Right forelimb (tissue), 1 donor: ENCODE measurements around the gene CEP152.
"Not testable (repeated sequence)": the region's sequence is repeated elsewhere in the genome, so short reads cannot be mapped to it uniquely, and the experiment has no call there.

Source experiments
- DNase-seq: peaks from one replicate; pipeline ENCODE4 v3.0.0-alpha.2; 2018

The CEP152 gene, protein sequence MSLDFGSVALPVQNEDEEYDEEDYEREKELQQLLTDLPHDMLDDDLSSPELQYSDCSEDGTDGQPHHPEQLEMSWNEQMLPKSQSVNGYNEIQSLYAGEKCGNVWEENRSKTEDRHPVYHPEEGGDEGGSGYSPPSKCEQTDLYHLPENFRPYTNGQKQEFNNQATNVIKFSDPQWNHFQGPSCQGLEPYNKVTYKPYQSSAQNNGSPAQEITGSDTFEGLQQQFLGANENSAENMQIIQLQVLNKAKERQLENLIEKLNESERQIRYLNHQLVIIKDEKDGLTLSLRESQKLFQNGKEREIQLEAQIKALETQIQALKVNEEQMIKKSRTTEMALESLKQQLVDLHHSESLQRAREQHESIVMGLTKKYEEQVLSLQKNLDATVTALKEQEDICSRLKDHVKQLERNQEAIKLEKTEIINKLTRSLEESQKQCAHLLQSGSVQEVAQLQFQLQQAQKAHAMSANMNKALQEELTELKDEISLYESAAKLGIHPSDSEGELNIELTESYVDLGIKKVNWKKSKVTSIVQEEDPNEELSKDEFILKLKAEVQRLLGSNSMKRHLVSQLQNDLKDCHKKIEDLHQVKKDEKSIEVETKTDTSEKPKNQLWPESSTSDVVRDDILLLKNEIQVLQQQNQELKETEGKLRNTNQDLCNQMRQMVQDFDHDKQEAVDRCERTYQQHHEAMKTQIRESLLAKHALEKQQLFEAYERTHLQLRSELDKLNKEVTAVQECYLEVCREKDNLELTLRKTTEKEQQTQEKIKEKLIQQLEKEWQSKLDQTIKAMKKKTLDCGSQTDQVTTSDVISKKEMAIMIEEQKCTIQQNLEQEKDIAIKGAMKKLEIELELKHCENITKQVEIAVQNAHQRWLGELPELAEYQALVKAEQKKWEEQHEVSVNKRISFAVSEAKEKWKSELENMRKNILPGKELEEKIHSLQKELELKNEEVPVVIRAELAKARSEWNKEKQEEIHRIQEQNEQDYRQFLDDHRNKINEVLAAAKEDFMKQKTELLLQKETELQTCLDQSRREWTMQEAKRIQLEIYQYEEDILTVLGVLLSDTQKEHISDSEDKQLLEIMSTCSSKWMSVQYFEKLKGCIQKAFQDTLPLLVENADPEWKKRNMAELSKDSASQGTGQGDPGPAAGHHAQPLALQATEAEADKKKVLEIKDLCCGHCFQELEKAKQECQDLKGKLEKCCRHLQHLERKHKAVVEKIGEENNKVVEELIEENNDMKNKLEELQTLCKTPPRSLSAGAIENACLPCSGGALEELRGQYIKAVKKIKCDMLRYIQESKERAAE (N-terminal part only)

DNA sequence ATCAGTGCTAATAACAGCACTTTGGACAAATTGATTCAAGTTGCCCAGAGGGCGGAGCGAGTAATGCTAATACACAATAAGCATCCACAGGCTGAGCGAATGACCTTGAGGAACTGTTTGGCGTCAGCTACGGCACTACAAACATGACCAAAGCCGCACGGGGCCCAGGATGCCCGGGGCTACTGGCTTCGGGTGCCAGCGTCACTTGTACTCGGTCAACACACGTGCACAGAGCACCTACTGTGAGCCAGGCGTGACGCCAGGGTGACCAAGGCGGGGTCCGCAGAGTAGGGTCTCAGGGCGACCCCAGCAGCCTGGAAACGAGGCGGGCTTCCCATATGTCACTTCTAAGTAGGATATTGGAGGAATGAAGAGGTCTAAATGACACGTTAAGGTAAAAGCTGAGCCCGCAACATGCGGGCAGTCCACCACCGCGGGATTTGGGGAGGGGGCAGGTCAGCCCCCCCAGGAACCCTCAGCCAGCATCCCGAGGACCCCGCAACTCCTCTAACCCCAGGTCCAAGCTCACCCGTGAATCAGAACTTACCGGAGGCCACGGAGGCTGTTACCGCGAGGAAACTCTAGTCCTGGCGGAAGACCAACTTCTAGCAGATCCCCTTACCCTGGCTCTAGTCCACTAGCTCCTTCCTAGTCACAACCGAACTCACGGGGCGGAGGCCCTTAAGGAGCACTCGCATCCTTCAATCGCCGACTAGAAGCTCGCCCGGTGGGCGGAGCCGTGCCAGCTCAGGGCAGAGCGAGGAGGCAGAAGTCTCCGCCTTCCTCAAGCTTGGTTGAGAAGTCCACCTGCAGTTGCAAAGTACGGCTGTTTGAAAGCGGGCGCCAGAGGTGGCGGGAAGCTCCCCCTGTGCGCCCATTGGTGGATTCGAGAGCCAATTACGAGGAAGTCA lies at the start of gene CEP152:
Gene CEP152 (minus strand): TSS at position 656 of the 911 bp plus-strand sequence. CDS start 5,420 bp downstream, outside the sequence.
- DNase-seq = peak; percentile 97

DNA sequence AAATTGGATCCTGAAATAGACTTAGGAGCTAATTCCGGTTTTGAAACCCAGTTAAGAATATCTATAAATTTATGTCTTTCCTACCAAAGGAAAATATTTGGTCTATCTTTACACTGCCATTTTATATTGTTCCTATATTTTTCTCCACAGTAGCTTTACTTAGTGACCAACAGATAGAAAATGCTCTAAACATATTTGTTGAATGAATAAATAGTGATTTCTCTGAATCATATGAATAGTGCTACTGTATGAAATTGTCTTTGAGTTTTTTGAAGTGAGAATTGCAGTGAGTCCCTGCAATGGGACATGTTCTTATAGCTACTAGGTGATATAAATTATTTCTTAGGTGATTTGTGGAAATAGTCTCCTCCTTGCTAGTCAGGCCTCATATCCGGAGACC lies 48.6 kb upstream of the CEP152 start:
- no peak for DNase-seq

DNA sequence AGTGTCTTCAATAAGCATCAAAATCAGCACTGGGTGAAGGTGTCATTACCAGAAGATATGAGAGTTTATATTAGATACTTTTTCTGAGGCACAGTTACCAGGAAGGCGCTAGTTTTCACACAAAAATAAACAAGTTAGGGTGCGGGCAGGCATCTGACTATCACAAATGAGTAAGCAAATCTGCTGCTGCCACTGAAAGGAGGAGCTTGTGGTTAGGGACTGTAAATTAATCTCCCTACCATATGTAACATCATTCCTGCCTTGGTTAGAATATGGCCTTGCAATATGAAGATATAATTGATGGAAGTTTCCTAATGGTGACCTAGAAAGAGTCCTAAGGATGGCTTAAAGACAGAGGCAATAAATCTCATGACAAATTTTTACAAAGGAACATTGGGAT lies 47.5 kb upstream of the CEP152 start:
- no peak for DNase-seq

DNA sequence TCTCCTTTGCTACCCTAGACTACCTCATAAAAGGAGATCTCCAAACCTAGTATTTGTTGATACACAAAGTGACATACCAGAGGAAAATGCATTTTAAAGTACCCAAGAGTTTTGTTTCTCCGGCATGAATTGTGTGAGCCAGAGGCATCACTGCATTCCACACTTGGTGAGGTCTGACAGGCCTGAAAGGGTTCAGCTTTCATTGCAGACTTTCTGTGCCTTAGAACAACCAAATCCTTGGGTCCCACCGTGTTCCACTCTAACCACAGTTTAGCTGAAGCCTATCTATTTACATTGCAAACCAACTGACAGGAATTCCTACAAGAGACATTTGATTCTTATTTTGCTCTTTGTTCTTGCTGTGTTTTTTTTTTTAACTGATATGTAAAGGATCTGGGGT lies 46.1 kb upstream of the CEP152 start:
- no peak for DNase-seq

DNA sequence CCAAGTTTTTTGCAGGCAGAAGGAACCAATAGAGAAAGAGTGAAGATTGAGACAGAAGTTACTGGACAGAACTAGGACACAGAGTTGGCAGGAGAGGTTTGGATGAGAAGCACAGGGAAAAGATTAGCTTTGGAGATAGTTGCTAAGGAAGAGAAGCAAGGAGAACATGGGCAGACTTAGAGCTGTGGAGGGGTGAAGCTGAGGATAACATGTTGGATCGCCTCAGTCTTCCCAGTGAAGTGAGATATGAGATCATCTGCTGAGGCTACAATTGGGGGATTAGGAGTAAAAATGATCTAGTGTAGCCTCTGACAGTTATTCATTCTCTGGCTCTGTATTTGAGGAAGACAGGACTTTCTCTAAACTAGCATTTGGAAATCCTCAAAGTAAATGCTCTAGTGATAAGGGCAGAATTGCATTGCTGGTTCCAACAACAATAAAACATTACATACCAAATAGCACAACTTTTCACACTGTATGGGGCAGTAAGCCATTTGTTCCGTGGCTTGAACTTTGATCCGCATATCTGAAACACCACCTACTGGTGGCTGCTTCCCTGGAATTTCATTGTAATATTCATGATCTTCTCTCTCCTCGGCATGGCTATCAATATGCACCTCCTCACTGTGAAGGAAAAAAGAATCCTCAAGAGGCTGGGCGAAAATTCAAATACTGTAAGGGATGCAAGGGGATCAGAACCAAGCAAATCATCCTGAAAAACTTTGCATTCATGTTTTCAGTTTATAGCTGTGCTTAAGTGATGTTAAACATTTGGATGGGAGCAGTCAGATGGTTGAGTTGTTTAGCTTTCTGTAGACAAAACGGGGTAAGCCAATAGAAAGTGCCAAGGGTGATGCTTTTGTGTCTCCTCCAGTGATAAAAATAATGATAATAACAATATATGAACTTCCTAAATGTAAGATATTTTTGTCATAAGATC lies 44.9 kb upstream of the CEP152 start:
- no peak for DNase-seq

DNA sequence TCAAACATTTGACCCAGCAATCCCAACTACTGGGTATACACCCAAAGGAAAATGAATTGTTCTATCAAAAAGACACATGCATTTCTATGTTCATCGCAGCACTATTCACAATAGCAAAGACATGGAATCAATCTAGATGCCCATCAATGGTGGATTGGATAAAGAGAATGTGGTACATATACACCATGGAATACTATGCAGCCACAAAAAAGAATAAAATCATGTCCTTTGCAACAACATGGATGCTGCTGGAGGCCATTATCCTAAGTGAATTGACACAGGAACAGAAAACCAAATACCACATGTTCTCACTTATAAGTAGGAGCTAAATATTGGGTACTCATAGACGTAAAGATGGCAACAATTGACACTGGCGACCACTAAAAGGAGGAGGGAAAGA lies 43.6 kb upstream of the CEP152 start:
- not testable (repeated sequence) for DNase-seq

DNA sequence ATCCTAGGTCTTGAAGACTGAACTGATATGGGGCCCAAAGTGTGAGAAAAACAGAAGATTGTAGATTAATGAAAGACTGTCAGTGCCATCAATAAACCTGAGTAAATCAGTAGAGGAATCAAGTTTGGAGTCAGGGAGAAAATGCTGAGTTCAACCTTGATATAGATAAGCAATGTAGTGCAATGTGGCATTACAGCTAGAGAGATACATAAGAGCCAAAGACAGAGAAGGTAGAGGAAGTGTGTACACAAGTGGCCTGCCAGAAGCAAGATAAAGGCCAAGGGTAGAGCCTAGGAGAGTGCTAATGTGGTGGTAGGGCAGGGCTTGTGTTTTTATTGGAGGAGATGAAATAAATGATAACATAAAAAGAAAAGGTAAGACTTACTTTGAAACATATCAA lies 41.1 kb upstream of the CEP152 start:
- no peak for DNase-seq

DNA sequence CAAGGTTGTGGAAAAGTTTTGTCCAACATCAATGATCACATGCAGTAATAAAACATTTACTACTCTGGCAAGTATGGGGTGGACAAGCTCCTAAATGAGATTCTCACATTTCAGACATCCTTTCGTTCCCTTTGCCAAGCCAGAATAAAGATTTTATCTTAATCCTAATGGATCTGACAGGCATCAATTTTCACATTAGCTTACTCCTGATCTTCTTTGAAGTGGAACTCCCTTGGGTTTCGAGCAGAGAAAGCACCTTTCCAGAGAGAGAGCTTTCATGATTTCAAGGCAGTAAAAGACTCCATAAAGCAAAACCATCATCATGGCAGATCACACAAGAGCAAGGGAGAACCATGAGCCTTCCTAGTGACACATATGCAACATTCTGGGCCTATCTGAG lies 39.8 kb upstream of the CEP152 start:
- no peak for DNase-seq

DNA sequence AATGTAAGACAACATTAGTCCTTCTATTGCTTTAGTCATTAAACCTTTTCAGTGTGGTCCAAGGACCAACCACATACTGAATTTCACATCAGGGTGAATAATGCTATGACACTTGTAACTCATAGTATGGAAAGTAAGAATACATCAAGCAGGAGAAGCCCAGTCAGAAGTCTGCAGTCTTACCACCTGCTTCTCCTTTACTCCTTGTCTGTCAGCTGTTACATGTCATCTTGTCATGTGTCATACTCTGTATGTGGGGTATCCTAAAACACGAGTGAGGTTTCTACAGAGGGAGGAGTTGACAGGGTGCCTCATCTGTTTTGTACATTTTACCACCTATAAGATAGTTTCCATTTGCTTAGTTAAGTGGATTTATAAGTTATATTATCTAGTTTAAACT lies 34.3 kb upstream of the CEP152 start:
- no peak for DNase-seq

DNA sequence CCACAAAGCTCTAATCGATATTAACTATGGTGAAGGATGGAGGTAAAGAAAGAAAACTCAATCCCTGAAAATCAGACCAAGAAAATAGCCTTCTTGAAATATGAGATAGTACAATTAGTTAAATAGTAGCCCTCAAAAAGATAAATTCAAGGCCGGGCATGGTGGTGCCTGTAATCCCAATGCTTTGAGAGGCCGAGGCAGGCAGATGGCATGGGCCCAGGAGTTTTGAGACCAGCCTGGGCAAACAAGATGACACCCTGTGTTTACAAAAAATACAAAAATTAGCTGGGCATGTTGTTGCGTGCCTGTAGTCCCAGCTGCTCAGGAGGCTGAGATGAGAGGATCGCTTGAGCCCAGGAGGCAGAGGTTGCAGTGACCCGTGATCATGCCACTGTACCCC lies 31.6 kb upstream of the CEP152 start:
- DNase-seq = no peak

DNA sequence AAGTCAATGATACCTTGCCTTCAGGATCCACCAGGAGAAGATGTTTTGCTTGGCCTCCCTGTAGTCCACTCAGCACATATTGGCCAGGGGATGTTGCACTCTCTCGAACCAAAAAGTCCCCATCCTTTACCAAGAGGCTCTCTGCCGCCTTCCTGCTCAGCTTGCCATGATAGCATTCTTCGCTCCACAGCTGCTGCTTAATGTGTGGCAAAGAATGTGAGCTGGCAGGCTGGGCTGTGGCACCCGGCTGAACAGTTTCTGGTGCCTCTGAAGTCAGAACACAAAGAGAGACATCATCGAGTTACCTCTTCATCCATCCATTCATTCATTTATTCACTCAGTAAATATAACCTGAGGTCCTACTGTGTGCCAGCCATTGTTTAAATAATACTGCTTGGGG lies 23.9 kb upstream of the CEP152 start:
- no peak for DNase-seq

DNA sequence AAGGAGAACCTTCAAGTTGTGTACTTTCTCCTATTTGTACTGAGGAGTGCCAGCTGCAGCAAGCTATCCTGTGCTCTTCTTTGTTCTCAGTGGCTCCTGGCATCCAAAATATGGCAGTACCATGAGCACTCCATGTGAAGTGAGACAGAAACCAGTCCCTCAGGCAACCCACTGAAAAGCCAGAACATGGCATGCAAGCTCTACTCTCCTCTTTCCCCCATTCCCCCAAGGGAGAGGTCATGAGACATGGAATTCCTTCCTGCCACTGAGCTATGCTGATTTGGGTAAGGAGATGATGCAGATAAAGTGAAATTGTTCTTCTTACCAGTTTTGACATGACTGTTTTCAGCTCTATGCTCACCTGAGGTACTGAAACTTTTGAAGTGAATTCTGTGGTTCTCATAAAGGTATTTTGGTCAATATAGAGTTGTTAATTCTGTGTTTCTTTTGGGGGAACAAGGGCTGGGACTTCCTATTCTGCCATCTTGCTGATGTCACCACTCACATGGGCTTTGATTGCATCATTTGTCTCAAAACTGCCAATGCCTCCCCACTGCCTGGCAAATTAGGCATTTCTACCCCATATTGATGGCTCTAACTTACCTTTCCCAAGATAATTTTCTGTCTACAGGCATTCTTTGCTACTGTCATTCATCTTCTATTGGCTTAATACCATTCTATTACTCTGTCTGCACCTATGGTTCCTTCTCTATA lies 22.8 kb upstream of the CEP152 start:
- no peak for DNase-seq

DNA sequence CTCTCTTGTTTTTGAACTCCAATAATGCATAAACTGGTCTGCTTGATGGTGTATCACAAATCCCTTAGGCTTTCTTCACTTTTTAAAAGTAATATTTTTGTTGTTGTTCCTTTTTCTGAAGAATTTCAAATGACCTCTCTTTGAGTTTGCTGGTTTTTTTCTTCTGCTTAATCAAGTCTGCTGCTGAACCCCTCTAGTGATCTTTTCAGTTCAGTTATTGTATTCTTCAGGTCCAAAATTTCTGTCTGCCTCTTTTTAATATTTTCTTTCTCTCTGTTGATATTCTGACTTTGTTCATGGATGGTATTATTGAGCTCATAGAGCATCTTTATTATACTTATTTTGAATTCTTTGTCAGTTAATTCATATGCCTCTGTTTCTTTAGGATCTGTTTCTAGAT lies 21.8 kb upstream of the CEP152 start:
- no peak for DNase-seq

DNA sequence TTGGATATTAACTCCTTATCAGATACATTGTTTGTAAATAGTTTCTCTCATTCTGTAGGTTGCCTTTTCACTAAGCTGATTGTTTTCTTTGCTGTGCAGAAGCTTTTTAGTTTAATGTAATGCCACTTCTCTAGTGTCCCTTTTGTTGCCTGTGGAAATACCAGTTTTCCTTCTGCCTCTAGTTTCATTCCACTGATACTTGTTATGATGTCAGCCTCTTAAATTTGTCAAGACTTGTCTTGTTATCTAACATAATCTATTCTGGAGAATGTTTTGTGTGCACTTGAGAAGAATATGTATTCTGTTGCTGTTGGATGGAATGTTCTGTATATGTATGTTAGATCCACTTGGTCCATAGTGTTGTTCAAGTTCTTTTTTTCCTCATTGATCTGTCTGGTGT lies 18.0 kb upstream of the CEP152 start:
- DNase-seq = no peak

DNA sequence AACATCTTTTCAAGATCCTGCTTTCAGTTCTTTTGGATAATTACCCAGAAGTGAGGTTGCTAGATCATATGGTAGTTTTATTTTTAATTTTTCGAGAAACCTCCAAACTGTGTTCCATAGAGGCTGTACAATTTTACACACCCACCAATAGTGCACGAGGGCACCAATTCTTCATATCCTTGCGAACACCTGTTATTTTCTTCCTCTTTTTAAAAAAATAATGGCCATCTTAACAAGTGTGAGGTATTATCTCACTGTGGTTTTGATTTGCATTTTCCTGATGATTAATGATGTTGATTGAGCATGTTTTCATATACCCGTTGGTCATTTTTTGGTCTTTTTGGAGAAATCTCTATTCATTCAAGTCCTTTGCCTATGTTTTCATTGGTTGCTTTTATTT lies 17.6 kb upstream of the CEP152 start:
- no peak for DNase-seq

DNA sequence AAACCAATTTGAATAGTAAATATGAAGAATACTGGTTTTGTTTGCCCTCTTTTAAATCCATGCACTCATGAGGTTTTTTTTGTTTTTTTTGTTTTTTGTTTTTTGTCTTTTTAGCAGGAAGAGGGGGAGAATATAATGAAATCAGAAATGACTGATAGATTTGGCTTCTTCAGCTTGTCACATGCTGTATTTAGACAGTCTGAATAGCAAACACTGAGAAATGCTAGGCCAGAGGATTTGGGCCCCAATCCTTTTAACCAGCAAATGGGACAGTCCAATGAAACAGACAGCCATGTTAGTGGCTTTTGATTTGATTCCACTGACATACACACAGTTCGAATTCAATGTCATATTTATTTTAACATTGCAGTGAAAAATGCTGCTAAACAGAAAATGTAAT lies 14.2 kb upstream of the CEP152 start:
- no peak for DNase-seq

DNA sequence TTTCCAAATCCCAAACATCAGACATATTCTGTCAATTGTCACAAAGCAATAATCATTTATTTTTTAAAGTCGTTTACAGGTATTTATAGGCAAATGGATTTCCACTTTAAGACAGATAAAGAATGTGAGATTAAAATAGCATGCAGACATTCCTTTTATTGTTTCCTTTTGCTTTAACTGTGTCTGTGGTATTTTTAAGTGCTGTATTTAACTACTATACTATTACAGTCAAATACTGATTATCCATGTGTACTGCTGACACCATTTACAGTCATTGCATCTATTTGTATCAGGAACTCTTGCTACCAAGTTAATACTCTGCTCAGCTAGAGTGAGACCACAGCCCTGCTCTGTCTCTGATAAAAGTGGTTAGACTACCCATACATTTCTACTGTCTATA lies 12.8 kb upstream of the CEP152 start:
- DNase-seq = no peak

DNA sequence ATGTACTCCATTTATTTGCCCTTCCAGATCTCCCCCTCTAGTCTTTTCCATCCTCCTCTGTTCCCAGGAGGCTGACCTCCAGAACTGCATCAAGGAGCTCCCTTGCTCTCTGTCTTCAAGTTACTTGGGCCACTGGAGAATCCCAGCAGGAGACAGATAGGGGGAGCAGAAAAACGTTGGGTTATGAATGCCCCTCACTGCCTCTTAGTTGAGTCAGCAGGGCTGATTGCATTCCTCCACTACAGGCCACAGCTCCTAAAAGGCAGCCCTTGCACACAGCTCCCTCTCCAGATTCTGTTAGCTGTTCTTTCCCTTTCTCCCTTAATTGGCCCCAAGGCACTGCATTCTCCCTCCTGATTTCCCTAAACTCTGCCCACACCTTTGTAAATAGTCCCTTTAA lies 12.4 kb upstream of the CEP152 start:
- no peak for DNase-seq

DNA sequence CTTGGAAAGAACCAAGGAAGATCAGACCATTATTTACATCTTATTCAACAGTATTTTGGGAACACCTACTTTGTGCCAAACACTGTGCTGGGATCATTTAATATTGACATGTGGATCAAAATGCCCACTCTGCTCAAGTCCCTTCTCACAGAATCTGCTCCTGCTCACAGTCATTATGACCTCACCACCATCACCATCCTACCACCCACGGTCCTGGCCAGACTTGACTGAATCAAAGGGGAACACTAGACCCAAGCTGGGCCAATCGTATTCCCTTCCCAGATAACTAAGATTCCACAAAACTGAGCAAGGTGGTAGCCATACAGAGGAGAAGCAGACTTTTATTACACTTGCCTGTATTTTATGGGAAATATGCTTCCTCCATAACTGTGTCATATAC lies 3.4 kb upstream of the CEP152 start:
- no peak for DNase-seq

DNA sequence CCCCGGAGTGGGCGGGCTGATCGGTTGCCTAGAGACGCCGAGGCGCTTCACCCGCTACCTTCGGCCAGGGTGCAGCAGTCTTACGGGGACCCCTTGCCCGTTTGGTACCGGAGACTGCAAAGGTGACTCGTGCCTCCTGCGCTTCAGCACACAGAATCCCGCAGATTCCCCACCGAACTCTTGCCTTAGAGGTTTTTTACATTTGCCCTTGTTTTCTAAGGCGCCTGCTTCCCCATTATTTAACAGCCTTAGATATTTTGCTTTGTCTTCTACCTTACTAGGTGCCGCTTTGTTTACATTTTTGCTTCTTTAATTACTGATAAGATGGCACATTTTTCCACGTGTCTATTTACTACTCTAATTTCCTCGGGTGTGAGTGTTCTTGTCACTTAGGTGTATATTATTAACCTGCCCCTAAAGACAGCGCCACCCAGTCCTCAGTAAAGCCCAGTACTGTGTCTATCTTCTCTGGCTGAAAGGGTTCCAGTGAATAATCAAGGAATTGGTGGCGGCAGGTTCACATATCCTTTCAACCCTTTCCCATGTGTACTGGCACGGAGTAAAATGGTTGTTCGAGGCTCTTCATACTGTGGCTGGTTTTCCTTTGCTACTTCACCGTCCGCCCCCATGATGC lies 573 bp upstream of the CEP152 start:
- no peak for DNase-seq
